Sigmoid colon (tissue), 4 donors: Measurements from ENCODE around the gene STK38.

Experiments used
- EP300 ChIP-seq, 4 donors: sonication (generic); formaldehyde crosslinking; IDR thresholded peaks; one replicate each; pipeline ENCODE4 v1.6.1; 2017; ENCODE audit warnings: antibody characterized with exemption in 4 of 4
- POLR2A ChIP-seq, 2 donors: fragments of 450-650 bp; IDR thresholded peaks; one replicate each; pipeline ENCODE4 v1.6.1; 2016; ENCODE audit warnings: antibody characterized with exemption in 2 of 2, mild to moderate bottlenecking in 2 of 2, moderate library complexity in 2 of 2
- POLR2AphosphoS5 ChIP-seq, 4 donors: sonication (generic); formaldehyde crosslinking; IDR thresholded peaks; one replicate each; pipeline ENCODE4 v1.6.1; 2017; ENCODE audit warnings: antibody characterized with exemption in 4 of 4
- TF ChIP-seq, protein P1 (sequence below), 4 experiments: fragments of 450-650 bp in 3 of 4; fragments of 200-600 bp in 1 of 4; IDR thresholded peaks; one replicate each; pipeline ENCODE4 v1.5.1; 2016 to 2019; ENCODE audit warnings: antibody characterized with exemption in 4 of 4, mild to moderate bottlenecking in 3 of 4, moderate library complexity in 2 of 4

DNA sequence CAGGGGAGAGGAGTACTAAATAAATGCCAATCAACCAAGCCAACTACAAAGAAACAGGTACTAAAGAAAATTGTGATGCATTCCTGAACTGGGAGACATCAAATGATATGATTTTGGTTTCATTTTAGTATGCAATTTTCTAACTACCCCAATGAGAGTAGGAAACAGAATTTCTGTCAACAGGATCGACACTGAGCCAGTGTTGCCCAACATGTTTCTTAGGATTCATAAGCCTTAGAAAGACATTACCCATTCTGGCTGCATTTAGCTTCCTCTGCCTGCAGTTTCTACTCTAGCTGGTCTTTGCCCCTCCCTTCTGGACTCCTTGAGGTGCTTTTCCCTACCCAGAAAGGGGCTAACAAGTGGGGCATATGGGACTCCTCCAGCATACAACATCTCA is 54.7 kb downstream of the STK38 start:
- no peak for TF ChIP-seq POLR2A (IDR thresholded peaks at IDR 0.05)
- TF ChIP-seq, protein P1, sequence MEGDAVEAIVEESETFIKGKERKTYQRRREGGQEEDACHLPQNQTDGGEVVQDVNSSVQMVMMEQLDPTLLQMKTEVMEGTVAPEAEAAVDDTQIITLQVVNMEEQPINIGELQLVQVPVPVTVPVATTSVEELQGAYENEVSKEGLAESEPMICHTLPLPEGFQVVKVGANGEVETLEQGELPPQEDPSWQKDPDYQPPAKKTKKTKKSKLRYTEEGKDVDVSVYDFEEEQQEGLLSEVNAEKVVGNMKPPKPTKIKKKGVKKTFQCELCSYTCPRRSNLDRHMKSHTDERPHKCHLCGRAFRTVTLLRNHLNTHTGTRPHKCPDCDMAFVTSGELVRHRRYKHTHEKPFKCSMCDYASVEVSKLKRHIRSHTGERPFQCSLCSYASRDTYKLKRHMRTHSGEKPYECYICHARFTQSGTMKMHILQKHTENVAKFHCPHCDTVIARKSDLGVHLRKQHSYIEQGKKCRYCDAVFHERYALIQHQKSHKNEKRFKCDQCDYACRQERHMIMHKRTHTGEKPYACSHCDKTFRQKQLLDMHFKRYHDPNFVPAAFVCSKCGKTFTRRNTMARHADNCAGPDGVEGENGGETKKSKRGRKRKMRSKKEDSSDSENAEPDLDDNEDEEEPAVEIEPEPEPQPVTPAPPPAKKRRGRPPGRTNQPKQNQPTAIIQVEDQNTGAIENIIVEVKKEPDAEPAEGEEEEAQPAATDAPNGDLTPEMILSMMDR (IDR thresholded peaks at IDR 0.05), result no peak
- TF ChIP-seq EP300 (IDR thresholded peaks at IDR 0.05), result no peak
- TF ChIP-seq POLR2AphosphoS5 (IDR thresholded peaks at IDR 0.05), result no peak
